ENCODE measurements around the gene ACTR3. TPM values are rescaled to one million over a fixed set of nuclear protein-coding genes. Genes with fewer than 3 reads are reported as not detected.

Gene ACTR3
- total RNA-seq, 4 donors from 2014 or later: 83.9 to 126 (median 102) TPM

GRCh38 chr2:113910967-113911678, 21.2 kb downstream of the ACTR3 start:
- Histone ChIP-seq H3K27ac (no peak overlapping the region), H3K27me3 (no peaks in the 10 kb centered on the region), H3K4me1 (peaks cover 7 to 15% of the 10 kb centered on the region in 2 donors), H3K4me3 (replicated peaks in 1 of 3) (no peak overlapping the region), H3K9me3 (no peaks in the 10 kb centered on the region), H3K36me3 (no peaks in the 10 kb centered on the region)
- TF ChIP-seq, protein P1, sequence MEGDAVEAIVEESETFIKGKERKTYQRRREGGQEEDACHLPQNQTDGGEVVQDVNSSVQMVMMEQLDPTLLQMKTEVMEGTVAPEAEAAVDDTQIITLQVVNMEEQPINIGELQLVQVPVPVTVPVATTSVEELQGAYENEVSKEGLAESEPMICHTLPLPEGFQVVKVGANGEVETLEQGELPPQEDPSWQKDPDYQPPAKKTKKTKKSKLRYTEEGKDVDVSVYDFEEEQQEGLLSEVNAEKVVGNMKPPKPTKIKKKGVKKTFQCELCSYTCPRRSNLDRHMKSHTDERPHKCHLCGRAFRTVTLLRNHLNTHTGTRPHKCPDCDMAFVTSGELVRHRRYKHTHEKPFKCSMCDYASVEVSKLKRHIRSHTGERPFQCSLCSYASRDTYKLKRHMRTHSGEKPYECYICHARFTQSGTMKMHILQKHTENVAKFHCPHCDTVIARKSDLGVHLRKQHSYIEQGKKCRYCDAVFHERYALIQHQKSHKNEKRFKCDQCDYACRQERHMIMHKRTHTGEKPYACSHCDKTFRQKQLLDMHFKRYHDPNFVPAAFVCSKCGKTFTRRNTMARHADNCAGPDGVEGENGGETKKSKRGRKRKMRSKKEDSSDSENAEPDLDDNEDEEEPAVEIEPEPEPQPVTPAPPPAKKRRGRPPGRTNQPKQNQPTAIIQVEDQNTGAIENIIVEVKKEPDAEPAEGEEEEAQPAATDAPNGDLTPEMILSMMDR (IDR thresholded peaks at IDR 0.05): no peak
- TF ChIP-seq POLR2A (IDR thresholded peaks at IDR 0.05): no peak
- WGBS, 2 donors: 90 to 92% methylated on average over 6 of the region's 6 CpGs
- DNase-seq: no peak
- intact Hi-C loops (cut with DNase I): no loop called here

- H3K4me1 ChIP-seq: peaks cover 0 to 3% of the 10 kb centered on the region in 2 donors
- no peaks in the 10 kb centered on the region for H3K9me3 ChIP-seq
- H3K27ac ChIP-seq: no peak overlapping the region
- H3K36me3 ChIP-seq: peaks cover 0 to 4% of the 10 kb centered on the region in 2 donors
- 87 to 91% methylated on average over 10 of the region's 10 CpGs for WGBS, 2 donors
- intact Hi-C loops (cut with DNase I): no loop called here
- H3K27me3 ChIP-seq: no peaks in the 10 kb centered on the region
- no peak for DNase-seq
- H3K4me3 ChIP-seq (replicated peaks in 1 of 3): no peak overlapping the region
- no peak for TF ChIP-seq POLR2A (IDR thresholded peaks at IDR 0.05)
Measured at GRCh38 chr2:113915082-113915819, 25.4 kb downstream of the ACTR3 start.

DNA sequence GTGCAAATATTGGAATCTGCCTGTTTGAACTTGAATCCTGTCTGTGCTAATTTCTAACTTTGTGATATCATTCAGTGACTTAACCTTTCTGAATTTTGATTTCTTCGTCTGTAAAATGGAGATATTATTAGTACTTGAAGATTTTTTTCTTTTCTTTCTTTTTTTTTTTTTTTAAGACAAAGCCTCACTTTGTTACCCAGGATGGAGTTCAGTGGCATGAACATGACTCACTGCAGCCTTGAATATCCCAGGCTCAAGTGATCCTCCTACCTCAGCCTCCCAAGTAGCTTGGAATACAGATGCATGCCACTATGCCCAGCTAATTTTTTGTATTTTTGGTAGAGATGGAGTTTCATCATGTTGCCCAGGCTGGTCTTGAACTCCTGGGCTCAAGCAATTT, 28.3 kb downstream of the ACTR3 start:
- TF ChIP-seq POLR2A (IDR thresholded peaks at IDR 0.05): no peak
- TF ChIP-seq, protein P1 (IDR thresholded peaks at IDR 0.05): no peak
- H3K27ac ChIP-seq: no peak overlapping the region
- no peak overlapping the region for H3K4me3 ChIP-seq (replicated peaks in 1 of 3)
- intact Hi-C loops (cut with DNase I): no loop called here
- no peaks in the 10 kb centered on the region for H3K27me3 ChIP-seq
- WGBS, 2 donors: 98% methylated on average over 1 of the region's 1 CpG
- H3K36me3 ChIP-seq: peaks cover 0 to 4% of the 10 kb centered on the region in 2 donors
- H3K4me1 ChIP-seq: no peaks in the 10 kb centered on the region
- DNase-seq: no peak
- H3K9me3 ChIP-seq: no peaks in the 10 kb centered on the region

DNA sequence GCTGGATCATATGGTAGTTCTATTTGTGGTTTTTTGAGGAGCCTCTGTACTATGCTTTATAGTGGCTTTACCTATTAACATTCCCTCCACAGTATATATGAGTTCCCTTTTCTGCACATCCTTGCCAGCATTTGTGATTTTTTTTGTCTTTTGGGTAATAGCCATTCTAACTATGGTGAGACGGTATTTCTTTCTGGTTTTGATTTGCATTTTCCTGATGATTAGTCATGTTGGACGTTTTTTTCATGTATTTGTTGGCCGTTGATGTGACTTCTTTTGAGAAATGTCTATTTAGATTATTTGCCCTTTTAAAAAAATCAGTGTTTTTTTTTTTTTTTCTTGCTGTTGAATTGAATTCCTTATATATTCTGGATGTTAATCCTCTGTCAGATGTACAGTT, 31.1 kb downstream of the ACTR3 start:
- H3K36me3 ChIP-seq: peaks cover 0 to 4% of the 10 kb centered on the region in 2 donors
- H3K4me3 ChIP-seq (replicated peaks in 1 of 3): no peak overlapping the region
- 94% methylated on average over 3 of the region's 3 CpGs for WGBS, 2 donors
- intact Hi-C loops (cut with DNase I): no loop called here
- no peak overlapping the region for H3K27ac ChIP-seq
- no peak for DNase-seq
- no peaks in the 10 kb centered on the region for H3K27me3 ChIP-seq
- no peaks in the 10 kb centered on the region for H3K9me3 ChIP-seq
- no peaks in the 10 kb centered on the region for H3K4me1 ChIP-seq
- no peak for TF ChIP-seq POLR2A (IDR thresholded peaks at IDR 0.05)
- TF ChIP-seq, protein P1 (IDR thresholded peaks at IDR 0.05): no peak

GRCh38 chr2:113922335-113922734, 32.4 kb downstream of the ACTR3 start:
- Histone ChIP-seq H3K27me3 (no peaks in the 10 kb centered on the region), H3K4me1 (no peaks in the 10 kb centered on the region), H3K27ac (no peak overlapping the region), H3K9me3 (no peaks in the 10 kb centered on the region), H3K4me3 (replicated peaks in 1 of 3) (no peak overlapping the region), H3K36me3 (peaks cover 0 to 4% of the 10 kb centered on the region in 2 donors)
- WGBS, 2 donors: 97 to 98% methylated on average over 6 of the region's 6 CpGs
- DNase-seq: no peak
- intact Hi-C loops (cut with DNase I): no loop called here
- TF ChIP-seq POLR2A (IDR thresholded peaks at IDR 0.05): no peak
- TF ChIP-seq, protein P1 (IDR thresholded peaks at IDR 0.05): no peak

Measured in thyroid gland (tissue), 4 donors.